GM23338 (cell line): ENCODE results near the gene TYMP.

Source experiments
- CREB1 ChIP-seq: fragments of 250-450 bp; sonication (Bioruptor Pico); IDR thresholded peaks from 2 replicates; pipeline ENCODE4 v1.5.0; 2020; ENCODE audit warnings: low read depth, mild to moderate bottlenecking, moderate library complexity
- EZH2 ChIP-seq: fragments of 200-600 bp; sonication (generic); IDR thresholded peaks from one replicate; pipeline ENCODE4 v1.8.0; 2017; ENCODE audit warnings: antibody characterized with exemption, mild to moderate bottlenecking, low read depth; ENCODE audit not compliant: unreplicated experiment
- EZH2phosphoT487 ChIP-seq: fragments of 200-600 bp; sonication (generic); IDR thresholded peaks from one replicate; pipeline ENCODE4 v1.8.1; 2018; ENCODE audit warnings: antibody characterized with exemption; ENCODE audit not compliant: unreplicated experiment
- JUNB ChIP-seq: IDR thresholded peaks from one replicate; pipeline ENCODE4 v1.6.1; 2016; ENCODE audit warnings: antibody characterized with exemption; ENCODE audit not compliant: unreplicated experiment
- NANOG ChIP-seq: IDR thresholded peaks from 2 replicates; pipeline ENCODE4 v1.6.1; 2016; ENCODE audit warnings: antibody characterized with exemption, borderline replicate concordance
- POLR2AphosphoS5 ChIP-seq: IDR thresholded peaks from 2 replicates; pipeline ENCODE4 v1.6.1; 2016; ENCODE audit warnings: antibody characterized with exemption, low read depth
- STAT1 ChIP-seq: IDR thresholded peaks from one replicate; pipeline ENCODE4 v1.6.1; 2016; ENCODE audit warnings: antibody characterized with exemption; ENCODE audit not compliant: unreplicated experiment
- ZNF114 ChIP-seq: fragments of 250-450 bp; sonication (Bioruptor Pico); IDR thresholded peaks from 2 replicates; pipeline ENCODE4 v1.5.0; 2020; ENCODE audit warnings: mild to moderate bottlenecking, moderate library complexity
- ZNF331 ChIP-seq: fragments of 250-450 bp; sonication (Bioruptor Pico); IDR thresholded peaks from 2 replicates; pipeline ENCODE4 v1.5.0; 2020; ENCODE audit warnings: low read depth, mild to moderate bottlenecking, moderate library complexity
- TF ChIP-seq, protein P1 (sequence below), 2 experiments: fragments of 200-600 bp in 1 of 2; sonication (generic) in 1 of 2; conservative IDR thresholded peaks; 2 replicates each; pipeline versions ENCODE4 v1.5.1 to v1.6.1; 2016 to 2017; ENCODE audit warnings: antibody characterized with exemption in 2 of 2, low read depth in 2 of 2, mild to moderate bottlenecking in 2 of 2, moderate library complexity in 1 of 2
- TF ChIP-seq, protein P2 (sequence below): IDR thresholded peaks from one replicate; pipeline ENCODE4 v1.6.1; 2018; ENCODE audit warnings: antibody characterized with exemption; ENCODE audit not compliant: unreplicated experiment
- TF ChIP-seq, protein P3 (sequence below): fragments of 250-450 bp; sonication (Bioruptor Pico); IDR thresholded peaks from 2 replicates; pipeline ENCODE4 v1.5.0; 2020; ENCODE audit warnings: mild to moderate bottlenecking, moderate library complexity
- TF ChIP-seq, protein P4 (sequence below): IDR thresholded peaks from 2 replicates; pipeline ENCODE4 v1.6.1; 2016; ENCODE audit warnings: antibody characterized with exemption

DNA sequence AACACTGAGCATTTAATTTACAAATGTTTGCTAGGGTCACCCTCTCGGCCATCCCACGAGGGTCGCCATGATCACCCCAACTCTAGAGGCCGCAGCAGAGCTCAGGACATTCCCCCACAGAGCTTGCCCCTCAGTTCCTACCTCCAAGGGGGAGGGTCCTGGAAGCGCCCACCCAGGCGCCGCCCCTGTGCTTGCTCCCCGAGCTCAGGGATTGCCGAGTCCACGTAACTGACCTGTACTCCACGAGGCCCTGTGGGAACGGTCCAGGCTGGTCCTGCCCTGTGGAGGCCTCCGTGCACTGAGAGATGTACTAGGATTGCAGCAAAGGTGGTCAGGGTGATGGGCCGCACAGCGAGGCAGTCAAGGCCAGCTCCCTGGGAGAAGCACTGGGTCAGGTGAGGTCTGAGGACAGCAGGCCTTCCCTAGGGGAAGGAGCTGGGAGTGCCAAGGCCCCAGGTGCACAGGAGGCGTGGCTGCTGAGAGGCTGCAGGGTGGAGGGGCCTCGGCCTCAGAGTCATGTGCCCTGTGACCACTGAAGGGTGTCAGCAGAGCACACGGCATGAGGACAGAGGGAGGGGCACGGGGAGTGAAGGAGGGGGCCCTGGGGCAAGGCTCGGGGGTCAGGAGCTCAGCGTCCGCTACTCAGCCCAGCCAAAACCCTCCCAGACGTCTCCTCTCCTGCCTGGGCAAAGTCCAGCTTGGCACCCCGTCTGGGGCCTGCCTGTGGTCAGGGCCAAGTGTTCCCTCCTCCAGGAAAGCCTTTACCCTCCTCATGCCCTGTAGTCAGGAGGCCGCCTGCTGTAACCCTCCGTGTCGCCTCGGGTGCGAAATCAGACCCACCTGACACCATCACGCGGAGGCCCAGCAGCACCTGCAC is 45.6 kb downstream of the TYMP start:
- TF ChIP-seq, protein P1, sequence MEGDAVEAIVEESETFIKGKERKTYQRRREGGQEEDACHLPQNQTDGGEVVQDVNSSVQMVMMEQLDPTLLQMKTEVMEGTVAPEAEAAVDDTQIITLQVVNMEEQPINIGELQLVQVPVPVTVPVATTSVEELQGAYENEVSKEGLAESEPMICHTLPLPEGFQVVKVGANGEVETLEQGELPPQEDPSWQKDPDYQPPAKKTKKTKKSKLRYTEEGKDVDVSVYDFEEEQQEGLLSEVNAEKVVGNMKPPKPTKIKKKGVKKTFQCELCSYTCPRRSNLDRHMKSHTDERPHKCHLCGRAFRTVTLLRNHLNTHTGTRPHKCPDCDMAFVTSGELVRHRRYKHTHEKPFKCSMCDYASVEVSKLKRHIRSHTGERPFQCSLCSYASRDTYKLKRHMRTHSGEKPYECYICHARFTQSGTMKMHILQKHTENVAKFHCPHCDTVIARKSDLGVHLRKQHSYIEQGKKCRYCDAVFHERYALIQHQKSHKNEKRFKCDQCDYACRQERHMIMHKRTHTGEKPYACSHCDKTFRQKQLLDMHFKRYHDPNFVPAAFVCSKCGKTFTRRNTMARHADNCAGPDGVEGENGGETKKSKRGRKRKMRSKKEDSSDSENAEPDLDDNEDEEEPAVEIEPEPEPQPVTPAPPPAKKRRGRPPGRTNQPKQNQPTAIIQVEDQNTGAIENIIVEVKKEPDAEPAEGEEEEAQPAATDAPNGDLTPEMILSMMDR (conservative IDR thresholded peaks at IDR 0.05; ENCODE audit: low read depth in 2 of 2), result no peak
- TF ChIP-seq ZNF331 (CRISPR knock-in tag) (no peak), POLR2AphosphoS5 (no peak; the same call in 1 of the 2 replicates), JUNB (no peak), CREB1 (CRISPR knock-in tag) (no peak), EZH2 (no peak), EZH2phosphoT487 (no peak), ZNF114 (CRISPR knock-in tag) (no peak), STAT1 (no peak), NANOG (no peak)
- TF ChIP-seq, protein P2, sequence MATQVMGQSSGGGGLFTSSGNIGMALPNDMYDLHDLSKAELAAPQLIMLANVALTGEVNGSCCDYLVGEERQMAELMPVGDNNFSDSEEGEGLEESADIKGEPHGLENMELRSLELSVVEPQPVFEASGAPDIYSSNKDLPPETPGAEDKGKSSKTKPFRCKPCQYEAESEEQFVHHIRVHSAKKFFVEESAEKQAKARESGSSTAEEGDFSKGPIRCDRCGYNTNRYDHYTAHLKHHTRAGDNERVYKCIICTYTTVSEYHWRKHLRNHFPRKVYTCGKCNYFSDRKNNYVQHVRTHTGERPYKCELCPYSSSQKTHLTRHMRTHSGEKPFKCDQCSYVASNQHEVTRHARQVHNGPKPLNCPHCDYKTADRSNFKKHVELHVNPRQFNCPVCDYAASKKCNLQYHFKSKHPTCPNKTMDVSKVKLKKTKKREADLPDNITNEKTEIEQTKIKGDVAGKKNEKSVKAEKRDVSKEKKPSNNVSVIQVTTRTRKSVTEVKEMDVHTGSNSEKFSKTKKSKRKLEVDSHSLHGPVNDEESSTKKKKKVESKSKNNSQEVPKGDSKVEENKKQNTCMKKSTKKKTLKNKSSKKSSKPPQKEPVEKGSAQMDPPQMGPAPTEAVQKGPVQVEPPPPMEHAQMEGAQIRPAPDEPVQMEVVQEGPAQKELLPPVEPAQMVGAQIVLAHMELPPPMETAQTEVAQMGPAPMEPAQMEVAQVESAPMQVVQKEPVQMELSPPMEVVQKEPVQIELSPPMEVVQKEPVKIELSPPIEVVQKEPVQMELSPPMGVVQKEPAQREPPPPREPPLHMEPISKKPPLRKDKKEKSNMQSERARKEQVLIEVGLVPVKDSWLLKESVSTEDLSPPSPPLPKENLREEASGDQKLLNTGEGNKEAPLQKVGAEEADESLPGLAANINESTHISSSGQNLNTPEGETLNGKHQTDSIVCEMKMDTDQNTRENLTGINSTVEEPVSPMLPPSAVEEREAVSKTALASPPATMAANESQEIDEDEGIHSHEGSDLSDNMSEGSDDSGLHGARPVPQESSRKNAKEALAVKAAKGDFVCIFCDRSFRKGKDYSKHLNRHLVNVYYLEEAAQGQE, result no peak
- TF ChIP-seq, protein P3, sequence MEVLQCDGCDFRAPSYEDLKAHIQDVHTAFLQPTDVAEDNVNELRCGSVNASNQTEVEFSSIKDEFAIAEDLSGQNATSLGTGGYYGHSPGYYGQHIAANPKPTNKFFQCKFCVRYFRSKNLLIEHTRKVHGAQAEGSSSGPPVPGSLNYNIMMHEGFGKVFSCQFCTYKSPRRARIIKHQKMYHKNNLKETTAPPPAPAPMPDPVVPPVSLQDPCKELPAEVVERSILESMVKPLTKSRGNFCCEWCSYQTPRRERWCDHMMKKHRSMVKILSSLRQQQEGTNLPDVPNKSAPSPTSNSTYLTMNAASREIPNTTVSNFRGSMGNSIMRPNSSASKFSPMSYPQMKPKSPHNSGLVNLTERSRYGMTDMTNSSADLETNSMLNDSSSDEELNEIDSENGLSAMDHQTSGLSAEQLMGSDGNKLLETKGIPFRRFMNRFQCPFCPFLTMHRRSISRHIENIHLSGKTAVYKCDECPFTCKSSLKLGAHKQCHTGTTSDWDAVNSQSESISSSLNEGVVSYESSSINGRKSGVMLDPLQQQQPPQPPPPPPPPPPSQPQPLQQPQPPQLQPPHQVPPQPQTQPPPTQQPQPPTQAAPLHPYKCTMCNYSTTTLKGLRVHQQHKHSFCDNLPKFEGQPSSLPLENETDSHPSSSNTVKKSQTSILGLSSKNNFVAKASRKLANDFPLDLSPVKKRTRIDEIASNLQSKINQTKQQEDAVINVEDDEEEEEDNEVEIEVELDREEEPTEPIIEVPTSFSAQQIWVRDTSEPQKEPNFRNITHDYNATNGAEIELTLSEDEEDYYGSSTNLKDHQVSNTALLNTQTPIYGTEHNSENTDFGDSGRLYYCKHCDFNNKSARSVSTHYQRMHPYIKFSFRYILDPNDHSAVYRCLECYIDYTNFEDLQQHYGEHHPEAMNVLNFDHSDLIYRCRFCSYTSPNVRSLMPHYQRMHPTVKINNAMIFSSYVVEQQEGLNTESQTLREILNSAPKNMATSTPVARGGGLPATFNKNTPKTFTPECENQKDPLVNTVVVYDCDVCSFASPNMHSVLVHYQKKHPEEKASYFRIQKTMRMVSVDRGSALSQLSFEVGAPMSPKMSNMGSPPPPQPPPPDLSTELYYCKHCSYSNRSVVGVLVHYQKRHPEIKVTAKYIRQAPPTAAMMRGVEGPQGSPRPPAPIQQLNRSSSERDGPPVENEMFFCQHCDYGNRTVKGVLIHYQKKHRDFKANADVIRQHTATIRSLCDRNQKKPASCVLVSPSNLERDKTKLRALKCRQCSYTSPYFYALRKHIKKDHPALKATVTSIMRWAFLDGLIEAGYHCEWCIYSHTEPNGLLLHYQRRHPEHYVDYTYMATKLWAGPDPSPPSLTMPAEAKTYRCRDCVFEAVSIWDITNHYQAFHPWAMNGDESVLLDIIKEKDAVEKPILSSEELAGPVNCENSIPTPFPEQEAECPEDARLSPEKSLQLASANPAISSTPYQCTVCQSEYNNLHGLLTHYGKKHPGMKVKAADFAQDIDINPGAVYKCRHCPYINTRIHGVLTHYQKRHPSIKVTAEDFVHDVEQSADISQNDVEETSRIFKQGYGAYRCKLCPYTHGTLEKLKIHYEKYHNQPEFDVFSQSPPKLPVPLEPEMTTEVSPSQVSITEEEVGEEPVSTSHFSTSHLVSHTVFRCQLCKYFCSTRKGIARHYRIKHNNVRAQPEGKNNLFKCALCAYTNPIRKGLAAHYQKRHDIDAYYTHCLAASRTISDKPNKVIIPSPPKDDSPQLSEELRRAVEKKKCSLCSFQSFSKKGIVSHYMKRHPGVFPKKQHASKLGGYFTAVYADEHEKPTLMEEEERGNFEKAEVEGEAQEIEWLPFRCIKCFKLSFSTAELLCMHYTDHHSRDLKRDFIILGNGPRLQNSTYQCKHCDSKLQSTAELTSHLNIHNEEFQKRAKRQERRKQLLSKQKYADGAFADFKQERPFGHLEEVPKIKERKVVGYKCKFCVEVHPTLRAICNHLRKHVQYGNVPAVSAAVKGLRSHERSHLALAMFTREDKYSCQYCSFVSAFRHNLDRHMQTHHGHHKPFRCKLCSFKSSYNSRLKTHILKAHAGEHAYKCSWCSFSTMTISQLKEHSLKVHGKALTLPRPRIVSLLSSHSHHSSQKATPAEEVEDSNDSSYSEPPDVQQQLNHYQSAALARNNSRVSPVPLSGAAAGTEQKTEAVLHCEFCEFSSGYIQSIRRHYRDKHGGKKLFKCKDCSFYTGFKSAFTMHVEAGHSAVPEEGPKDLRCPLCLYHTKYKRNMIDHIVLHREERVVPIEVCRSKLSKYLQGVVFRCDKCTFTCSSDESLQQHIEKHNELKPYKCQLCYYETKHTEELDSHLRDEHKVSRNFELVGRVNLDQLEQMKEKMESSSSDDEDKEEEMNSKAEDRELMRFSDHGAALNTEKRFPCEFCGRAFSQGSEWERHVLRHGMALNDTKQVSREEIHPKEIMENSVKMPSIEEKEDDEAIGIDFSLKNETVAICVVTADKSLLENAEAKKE (CRISPR knock-in tag), result no peak
- TF ChIP-seq, protein P4, sequence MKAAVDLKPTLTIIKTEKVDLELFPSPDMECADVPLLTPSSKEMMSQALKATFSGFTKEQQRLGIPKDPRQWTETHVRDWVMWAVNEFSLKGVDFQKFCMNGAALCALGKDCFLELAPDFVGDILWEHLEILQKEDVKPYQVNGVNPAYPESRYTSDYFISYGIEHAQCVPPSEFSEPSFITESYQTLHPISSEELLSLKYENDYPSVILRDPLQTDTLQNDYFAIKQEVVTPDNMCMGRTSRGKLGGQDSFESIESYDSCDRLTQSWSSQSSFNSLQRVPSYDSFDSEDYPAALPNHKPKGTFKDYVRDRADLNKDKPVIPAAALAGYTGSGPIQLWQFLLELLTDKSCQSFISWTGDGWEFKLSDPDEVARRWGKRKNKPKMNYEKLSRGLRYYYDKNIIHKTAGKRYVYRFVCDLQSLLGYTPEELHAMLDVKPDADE, result no peak
